ENCODE results near the gene NEDD4.
"Not testable (repeated sequence)": the region's sequence is repeated elsewhere in the genome, so short reads cannot be mapped to it uniquely, and the experiment has no call there.

The NEDD4 gene

DNA sequence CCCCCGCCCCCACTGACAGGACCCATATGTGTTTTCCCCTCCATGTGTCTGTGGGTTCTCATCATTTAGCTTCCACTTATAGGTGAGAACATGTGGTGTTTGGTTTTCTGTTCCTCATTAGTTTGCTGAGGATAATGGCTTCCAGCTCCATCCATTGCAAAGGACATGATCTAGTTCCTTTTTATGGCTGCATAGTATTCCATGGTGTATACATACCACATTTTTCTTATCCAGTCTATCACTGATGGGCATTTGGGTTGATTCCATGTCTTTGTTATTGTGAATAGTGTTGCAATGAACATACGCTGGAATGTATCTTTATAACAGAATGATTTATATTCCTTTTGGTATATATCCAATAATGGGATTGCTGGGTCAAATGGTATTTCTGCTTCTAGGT is 171.7 kb downstream of the NEDD4 start:
- not testable (repeated sequence) for DNase-seq

- no peak for DNase-seq
These were observed 173.4 kb downstream of the NEDD4 start for GRCh38 chr15:55820043-55820442.

DNA sequence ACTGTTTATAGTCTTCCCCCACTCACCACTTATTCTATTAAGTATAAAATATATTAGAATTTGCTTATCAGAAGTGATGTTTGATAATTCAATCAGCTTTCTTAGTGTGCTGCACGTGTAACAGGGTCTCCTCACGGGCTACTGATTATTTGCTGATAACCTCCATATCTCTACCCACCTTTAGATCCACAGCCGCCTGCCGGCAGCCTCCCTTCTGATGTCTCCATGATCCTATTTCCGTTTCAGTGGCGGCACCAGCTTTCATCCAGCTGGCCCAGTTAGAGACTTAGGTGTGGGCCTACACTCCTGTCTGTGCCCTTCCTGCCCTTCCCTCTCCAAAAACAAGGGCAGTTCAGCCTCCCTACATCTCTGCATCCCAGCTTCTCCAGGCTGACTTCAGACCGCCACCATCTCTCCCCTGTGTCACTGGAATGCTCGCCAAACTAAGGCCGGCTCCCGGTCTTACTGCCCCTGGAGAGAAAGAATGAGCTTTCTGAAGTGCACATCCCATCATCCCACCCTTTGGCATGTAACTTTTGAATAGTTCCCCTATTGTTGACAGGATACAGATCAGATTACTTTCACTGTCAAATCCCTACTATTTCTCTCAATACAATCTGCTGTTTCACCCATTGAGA is 173.9 kb downstream of the NEDD4 start:
- no peak for DNase-seq

GRCh38 chr15:55816017-55816416 is 177.4 kb downstream of the NEDD4 start:
- no peak for DNase-seq

GRCh38 chr15:55802600-55803376 is 190.6 kb downstream of the NEDD4 start:
- no peak for DNase-seq

DNA sequence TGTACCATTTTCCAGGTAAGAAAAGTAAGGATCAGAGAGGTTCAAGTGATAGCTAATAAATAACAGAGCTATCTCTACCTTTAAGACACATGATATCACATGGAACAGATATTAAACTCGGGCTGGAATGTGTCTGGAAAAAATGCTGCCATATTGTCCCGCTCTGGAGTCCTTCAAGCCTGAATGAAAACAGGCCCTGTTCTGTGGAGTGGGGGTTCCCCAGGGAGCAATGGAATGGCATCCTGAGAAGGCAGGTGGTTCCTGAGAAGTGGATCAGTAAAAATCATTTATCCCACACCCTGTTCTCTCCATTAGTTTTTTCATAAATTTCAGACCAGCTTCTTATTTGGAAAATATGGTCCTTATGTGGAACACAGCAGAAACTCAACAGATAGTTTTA is 193.2 kb downstream of the NEDD4 start:
- no peak for DNase-seq

DNA sequence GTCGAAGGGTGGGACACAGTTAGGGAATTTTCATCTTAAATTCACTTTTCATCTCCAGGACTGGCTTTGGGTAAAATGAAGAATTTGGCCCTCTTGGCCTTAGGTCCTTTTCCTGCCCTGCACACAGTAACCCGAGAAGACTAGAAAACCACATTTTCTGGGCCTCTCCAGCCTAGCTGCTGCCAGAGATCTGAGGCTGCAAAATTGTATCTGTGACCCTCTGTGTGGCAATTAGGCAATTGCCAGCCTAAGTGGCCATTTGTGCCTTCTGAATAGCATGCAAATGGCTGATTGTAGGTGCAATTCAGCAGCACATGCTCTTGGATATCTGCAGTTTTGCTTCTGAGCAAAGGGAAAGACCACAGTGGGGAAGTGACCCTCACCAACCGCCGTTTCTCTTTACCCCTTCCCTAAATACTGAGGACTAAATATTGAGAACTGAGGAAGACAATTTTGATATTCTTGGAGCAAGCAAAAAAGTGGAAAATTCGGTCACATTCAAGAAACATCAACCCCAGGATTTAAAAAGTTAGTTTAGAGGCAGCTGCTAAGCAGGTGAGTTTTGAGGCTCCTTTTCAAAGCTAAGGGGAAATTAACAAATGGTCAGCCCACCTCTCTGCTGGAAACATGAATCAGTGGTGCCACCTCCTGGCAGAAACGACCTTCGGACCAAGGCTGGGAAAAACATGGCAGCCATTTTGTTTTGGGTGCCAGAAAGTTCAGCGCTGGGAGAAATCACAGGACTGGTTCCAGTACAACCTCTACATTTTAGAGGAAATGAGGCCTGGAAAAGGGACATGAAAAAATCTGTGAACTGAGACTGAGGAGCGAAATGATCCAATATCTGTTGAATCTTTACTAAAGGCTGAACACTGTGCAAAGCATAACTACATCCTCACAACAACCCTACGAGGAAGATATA is 193.9 kb downstream of the NEDD4 start:
- no peak for DNase-seq

GRCh38 chr15:55796321-55796965 is 197.0 kb downstream of the NEDD4 start:
- DNase-seq, result no peak

- DNase-seq, result no peak
These were observed 198.4 kb downstream of the NEDD4 start for GRCh38 chr15:55795031-55795430.

GRCh38 chr15:55791551-55792400 is 201.6 kb downstream of the NEDD4 start:
- no peak for DNase-seq

GRCh38 chr15:55789066-55789660 is 204.2 kb downstream of the NEDD4 start:
- DNase-seq, result no peak

GRCh38 chr15:55786341-55786740 is 207.1 kb downstream of the NEDD4 start:
- DNase-seq, result no peak

DNA sequence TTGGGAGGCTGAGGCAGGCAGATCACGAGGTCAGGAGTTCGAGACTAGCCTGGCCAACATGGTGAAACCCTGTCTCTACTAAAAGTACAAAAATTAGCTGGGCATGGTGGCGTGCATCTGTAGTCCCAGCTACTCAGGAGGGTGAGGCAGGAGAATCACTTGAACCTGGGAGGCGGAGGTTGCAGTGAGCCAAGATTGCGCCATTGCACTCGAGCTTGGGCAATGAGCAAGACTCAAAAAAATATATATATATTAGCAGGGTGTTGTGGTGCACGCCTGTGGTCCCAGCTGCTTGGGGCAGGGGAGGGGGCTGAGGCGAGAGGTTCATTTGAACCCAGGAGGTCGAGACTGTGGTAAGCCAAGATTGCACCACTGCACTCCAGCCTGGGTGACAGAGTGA is 207.8 kb downstream of the NEDD4 start:
- DNase-seq, result not testable (repeated sequence)

DNA sequence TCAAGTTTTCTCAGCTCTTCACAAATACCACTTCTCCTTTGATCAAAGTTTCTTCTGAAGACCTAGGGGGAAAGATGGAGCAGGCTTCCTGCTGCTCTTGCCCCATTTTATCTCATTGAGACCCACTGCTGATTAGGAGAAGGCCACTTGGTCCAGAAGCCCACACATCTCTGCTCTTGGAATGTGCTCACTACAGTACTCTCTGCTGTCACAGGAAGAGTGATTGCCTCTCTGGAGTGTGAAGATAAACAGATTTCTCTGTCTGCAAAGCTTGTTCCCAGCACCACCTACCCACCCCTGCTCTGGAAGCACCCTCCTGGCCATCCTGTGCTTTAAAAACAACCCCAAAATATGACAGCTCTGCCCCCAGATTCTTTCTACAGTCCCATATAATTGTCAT is 209.1 kb downstream of the NEDD4 start:
- DNase-seq, result no peak

DNA sequence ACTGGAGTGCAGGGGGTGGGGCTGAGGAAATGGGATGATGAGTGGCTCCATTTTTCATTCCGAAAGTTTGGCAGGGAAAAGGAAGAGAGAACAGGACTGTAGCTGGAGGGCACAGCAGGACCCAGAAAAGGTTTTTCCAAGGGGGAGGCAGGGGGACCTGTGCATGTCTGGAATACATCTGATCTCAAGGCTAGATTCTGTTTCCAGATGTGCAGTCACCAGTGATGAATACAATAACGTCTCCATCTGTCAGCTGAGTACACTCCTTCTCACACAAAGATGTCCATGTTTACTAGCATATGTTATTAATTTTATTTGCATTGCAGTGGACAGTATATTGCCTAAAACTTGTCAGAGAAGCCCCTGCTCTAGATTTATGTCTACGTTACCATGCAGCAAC is 210.5 kb downstream of the NEDD4 start:
- DNase-seq, result no peak

GRCh38 chr15:55780292-55780691 is 213.1 kb downstream of the NEDD4 start:
- no peak for DNase-seq

- DNase-seq, result no peak
These were observed 214.5 kb downstream of the NEDD4 start for GRCh38 chr15:55778932-55779331.
